HG03342 (cell line): ENCODE data around the gene PTPRN2.
"Not testable (repeated sequence)": the region's sequence is repeated elsewhere in the genome, so short reads cannot be mapped to it uniquely, and the experiment has no call there.

Source experiments
- ATAC-seq: cut with Tn5 transposase; IDR thresholded peaks from one replicate; pipeline ENCODE4 v1.9.1; 2021; ENCODE audit warnings: mild to moderate bottlenecking, moderate library complexity; ENCODE audit not compliant: unreplicated experiment

PTPRN2 gene

DNA sequence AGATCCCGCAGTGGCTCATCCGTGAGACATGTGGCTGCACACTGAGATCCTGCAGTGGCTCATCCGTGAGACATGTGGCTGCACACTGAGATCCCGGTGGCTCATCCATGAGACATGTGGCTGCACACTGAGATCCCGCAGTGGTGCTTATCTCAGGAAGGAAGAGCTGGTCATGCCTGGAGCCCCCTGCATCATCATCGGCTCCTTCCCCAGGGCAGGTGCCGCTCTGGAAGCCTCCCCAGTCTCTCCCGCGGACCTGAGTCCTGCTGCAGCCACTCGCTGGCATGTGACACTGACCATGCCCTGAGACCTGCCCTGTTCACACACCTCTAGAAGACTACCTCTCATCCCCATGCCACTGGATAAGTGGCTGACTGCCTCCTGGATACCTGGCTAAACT, 181.3 kb downstream of the PTPRN2 start:
- ATAC-seq = no peak

DNA sequence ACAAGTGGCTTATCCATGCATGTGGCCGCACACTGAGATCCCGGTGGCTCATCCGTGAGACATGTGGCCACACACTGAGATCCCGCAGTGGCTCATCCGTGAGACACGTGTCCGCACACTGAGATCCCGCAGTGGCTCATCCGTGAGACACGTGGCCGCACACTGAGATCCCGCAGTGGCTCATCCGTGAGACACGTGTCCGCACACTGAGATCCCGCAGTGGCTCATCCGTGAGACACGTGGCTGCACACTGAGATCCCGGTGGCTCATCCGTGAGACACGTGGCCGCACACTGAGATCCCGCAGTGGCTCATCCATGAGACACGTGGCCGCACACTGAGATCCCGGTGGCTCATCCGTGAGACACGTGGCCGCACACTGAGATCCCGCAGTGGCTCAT, 181.9 kb downstream of the PTPRN2 start:
- ATAC-seq = not testable (repeated sequence)

DNA sequence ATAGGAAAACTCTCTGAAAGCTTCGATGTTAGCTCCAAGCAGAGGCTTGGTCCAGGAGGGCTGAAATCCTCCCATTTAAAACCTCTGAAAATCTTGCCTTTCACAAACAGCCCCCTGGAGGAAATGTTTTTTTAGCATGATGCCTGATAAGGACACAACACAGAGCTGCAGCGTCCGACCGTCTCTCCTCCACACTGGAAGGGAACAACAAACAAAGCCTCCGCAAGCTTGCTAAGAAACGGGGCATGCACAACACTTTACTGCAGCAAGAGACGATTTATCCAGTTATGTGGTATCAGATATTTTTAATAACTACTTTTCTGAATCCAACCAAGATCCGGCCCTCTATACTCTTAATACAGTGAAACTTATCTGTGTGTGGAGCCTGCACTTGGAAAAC, 182.3 kb downstream of the PTPRN2 start:
- ATAC-seq = no peak

GRCh38 chr7:158404031-158404761, 183.4 kb downstream of the PTPRN2 start:
- no peak for ATAC-seq

DNA sequence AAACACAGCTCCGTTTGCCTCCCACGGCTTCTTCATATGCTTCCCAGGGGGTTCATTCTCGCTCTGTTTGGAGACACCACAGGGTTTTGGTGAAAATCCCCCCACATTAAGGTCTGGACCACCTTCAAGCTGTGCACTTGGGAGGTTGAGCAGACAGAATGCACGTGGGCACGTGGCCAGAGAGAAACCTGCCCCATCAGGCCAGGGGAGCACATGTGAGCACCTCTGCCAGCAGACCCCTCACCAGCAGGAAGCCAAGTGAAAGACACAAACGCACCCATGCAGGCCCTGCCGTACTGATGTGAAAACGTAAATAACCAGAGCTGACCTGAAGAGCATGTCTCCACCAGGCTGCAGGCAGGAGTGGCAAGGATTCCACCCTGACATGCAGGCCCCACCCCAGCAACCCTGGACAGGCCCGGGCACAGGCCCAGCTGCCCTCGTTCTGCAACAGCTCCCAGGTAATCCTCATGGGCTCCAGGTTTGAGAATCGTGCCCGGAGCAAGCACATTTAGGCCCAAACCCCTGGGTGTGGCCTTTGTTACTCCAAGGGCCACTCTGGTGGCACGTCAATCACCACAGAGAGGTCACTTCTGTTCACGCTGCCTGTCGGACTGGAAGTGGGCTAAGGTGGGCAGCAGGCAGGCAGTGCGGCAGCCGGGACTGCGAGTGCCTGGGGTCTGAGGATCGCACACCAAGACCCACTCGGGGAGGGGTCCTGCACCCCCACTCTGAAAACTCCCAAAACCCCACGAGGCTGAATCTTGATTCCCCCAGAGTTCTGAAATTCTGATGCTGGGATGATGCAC, 184.4 kb downstream of the PTPRN2 start:
- ATAC-seq = no peak

DNA sequence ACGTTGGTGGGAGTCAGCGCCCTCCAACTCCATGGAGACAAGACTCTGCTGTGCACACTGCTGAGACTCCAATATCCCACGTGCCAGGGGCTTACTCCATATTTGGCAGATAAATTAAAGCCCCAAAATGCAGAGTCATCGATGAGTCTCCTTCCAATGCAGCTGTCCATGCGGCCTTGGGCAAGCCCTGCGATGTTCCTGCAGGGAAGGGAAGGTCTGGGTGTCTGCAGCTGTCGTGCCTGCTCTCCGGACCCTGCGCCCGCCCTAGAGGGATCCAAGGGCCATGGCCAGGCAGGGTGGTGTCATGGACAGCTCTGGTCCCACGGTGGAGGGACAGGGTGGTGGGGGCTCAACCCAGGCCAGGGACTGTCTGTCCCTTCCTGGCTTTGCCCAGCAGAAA, 185.2 kb downstream of the PTPRN2 start:
- no peak for ATAC-seq

GRCh38 chr7:158401826-158402225, 185.8 kb downstream of the PTPRN2 start:
- no peak for ATAC-seq

DNA sequence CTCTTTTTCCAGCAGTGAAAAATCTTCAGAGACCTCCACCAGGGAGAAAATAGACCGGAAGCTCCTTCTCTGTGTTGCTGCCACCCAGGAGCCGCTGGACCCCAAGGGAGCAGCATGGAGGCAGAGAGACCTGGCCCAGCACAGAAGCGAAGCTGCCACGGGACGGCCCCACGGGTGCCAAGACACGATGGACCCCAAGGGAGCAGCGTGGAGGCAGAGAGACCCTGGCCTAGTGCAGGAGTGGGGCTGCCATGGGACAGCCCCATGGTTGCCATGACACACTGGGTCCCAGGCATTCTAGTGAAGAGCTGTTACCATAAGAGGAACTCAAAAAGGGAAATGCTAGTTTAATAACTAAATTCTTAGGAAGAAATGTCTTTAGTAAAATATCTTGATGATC, 186.3 kb downstream of the PTPRN2 start:
- no peak for ATAC-seq

GRCh38 chr7:158400601-158401225, 186.9 kb downstream of the PTPRN2 start:
- ATAC-seq = no peak

DNA sequence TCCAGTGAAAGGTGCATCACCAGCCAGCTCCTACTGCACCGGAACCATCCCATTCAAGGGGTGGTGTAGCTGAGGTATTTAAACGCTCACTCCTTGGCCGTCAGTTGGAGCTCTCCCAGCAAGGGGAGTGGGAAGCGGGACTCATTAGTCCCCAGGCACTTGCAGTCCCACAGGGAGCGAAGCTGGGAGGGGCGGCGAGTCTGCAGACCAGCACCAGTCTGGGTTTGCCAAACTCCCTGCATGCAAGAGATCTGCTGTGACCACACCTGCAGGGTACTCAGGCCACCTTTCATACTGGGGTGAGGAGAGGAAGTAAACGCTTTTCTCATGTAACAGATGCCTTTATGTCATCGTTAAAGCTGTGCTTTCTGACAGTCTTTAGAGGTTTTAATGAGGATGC, 187.9 kb downstream of the PTPRN2 start:
- no peak for ATAC-seq

DNA sequence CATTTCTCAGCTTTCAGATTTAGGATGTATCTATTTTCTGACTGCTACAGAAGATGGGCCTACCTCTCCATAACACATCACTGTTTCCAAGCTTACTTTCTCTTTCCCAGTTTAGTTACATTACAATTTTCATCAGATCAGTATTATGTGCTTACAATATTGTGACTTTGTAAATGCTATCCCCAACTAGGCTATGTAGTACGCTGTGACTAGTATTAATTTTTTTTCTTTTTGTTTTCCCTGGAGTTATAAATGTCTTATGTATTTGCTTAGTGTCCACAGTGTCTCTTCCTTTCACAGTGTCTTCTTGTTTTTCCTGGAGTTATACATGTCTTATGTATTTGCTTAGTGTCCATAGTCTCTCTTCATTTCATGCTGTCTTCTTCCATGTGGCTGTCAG, 188.9 kb downstream of the PTPRN2 start:
- no peak for ATAC-seq

- ATAC-seq = no peak
These were observed 189.7 kb downstream of the PTPRN2 start for GRCh38 chr7:158397885-158398284.

GRCh38 chr7:158396982-158397862, 190.4 kb downstream of the PTPRN2 start:
- no peak for ATAC-seq

DNA sequence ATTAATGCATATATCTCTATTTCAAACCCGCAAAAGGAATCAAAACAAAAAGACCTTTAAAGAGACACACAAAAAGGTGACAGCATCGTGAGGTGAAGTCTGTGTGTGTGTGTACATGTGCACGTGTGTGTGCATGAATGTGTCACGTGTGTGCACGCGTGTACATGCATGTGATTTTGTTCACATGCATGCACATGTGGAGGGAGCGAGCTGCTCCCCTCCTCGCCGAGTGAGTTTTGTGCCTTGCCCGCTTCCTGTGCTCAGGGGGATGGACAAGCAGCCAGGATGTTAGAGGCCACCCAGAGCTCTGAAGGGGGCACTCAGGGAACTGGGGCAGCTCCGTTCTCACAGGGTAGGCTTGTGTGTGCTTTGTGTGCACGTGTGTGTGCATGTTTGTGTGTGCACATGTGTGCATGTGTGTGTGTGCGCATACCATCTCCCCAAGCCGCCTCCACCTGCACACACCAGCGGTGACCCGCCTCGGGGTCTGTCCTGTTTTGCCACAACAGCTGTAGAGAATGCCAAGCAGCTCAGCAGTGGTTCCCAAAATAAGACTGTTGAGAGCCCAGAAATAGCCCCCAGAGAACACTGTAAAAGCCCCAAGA, 191.2 kb downstream of the PTPRN2 start:
- ATAC-seq = no peak

- ATAC-seq = no peak
These were observed 191.8 kb downstream of the PTPRN2 start for GRCh38 chr7:158395780-158396278.

GRCh38 chr7:158395349-158395748, 192.3 kb downstream of the PTPRN2 start:
- ATAC-seq = no peak

- ATAC-seq = no peak
These were observed 192.7 kb downstream of the PTPRN2 start for GRCh38 chr7:158394936-158395335.

DNA sequence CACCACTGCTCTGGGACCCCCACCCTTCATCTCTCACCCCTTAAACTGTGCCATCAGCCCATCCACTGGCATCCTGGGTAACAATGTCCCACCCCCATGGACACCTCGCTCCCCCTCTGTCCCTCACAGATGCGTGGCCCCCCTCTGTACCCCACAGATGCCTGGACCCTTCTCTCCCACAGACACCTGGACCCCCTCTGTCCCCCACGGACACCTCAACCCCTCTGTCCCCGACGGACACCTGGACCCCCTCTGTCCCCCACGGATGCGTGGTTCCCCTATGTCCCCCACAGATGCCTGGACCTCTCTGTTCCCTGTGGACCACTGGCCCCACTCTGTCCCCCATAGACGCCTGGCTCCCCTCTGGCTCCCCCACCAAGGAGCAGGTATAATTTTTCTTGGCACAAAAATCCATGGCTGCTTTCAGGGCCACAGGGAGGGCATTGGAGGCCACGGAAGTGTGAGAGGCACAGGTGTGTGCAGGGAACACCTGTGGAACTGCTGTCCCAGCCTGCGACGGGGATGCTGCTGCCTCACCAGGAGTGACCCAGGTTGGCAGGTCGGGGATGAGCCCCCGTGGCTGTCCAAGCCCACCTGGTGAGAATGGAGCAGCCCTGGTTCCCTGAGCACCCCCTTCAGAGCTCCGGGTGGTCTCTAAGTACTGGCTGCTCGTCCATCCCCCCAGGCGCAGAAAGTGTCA, 193.5 kb downstream of the PTPRN2 start:
- no peak for ATAC-seq

GRCh38 chr7:158392251-158392650, 195.4 kb downstream of the PTPRN2 start:
- ATAC-seq = no peak

- no peak for ATAC-seq
These were observed 196.1 kb downstream of the PTPRN2 start for GRCh38 chr7:158391541-158391940.
